Naive thymus-derived CD4-positive, alpha-beta T cell (primary cell): ENCODE data around the gene CDH13. TPM values are rescaled to one million over a fixed set of nuclear protein-coding genes. Genes with fewer than 3 reads are reported as not detected.

Experiments used
- ATAC-seq: fragments of 150-1000 bp; cut with Tn5 transposase; 2 replicates; pipeline ENCODE4 v1.10.0; 2021; ENCODE audit warnings: mild to moderate bottlenecking, moderate library complexity
- CTCF ChIA-PET: fragments of 350-600 bp; sonication (Branson Sonifier 250); formaldehyde crosslinking; loops from one replicate; lab custom pipeline; 2021; ENCODE audit warnings: antibody characterized with exemption; lab: Charles Lee
- POLR2A ChIA-PET: fragments of 350-600 bp; sonication (Branson Sonifier 250); formaldehyde crosslinking; loops from one replicate; lab custom pipeline; 2021; ENCODE audit warnings: antibody characterized with exemption, inconsistent platforms; lab: Charles Lee
- DNase-seq, 9 donors: peaks; one replicate each; pipeline versions ENCODE4 v3.0.0 to v3.0.0-alpha.2; 2020 to 2022; ENCODE audit warnings: mixed read lengths in 1 of 9
- H3K27ac ChIP-seq: one replicate; pipeline ENCODE4 v1.7.0; 2013; ENCODE audit warnings: mild to moderate bottlenecking, low read depth, low read length, moderate library complexity
- H3K27me3 ChIP-seq, 2 donors: one replicate each; pipeline ENCODE4 v1.7.0; 2013; ENCODE audit warnings: low read length in 2 of 2, mild to moderate bottlenecking in 2 of 2, moderate library complexity in 2 of 2; ENCODE audit not compliant: control insufficient read depth in 2 of 2, insufficient read depth in 2 of 2
- H3K36me3 ChIP-seq, 3 experiments: 1 replicate in 2 of 3; 2 replicates in 1 of 3; pipeline ENCODE4 v1.7.0; 2013; ENCODE audit warnings: low read length in 3 of 3, mild to moderate bottlenecking in 3 of 3, moderate library complexity in 1 of 3; ENCODE audit not compliant: insufficient read depth in 3 of 3, control insufficient read depth in 2 of 3
- H3K4me1 ChIP-seq, 2 donors: one replicate each; pipeline ENCODE4 v1.7.0; 2013; ENCODE audit warnings: low read length in 2 of 2, mild to moderate bottlenecking in 2 of 2, moderate library complexity in 1 of 2; ENCODE audit not compliant: control insufficient read depth in 2 of 2, insufficient read depth in 2 of 2
- H3K4me3 ChIP-seq: 2 replicates; pipeline ENCODE4 v1.7.0; 2013; ENCODE audit warnings: mild to moderate bottlenecking, low read length
- H3K9me3 ChIP-seq, 3 experiments: 1 replicate in 2 of 3; 2 replicates in 1 of 3; pipeline ENCODE4 v1.7.0; 2013; ENCODE audit warnings: low read length in 3 of 3; ENCODE audit not compliant: control insufficient read depth in 2 of 3
- H3K27ac Mint-ChIP-seq, 9 donors: one replicate each; pipeline ENCODE4 v1.8.0; 2020 to 2022; ENCODE audit warnings: mixed read lengths in 9 of 9, mild to moderate bottlenecking in 8 of 9, moderate library complexity in 5 of 9, inconsistent platforms in 2 of 9
- H3K27me3 Mint-ChIP-seq, 5 donors: one replicate each; pipeline ENCODE4 v1.8.0; 2021 to 2022; ENCODE audit warnings: mixed read lengths in 5 of 5, mild to moderate bottlenecking in 1 of 5
- H3K36me3 Mint-ChIP-seq, 5 donors: one replicate each; pipeline ENCODE4 v1.8.0; 2020 to 2022; ENCODE audit warnings: mixed read lengths in 5 of 5, mild to moderate bottlenecking in 3 of 5, inconsistent platforms in 1 of 5
- H3K4me1 Mint-ChIP-seq, 7 donors: one replicate each; pipeline ENCODE4 v1.8.0; 2020 to 2022; ENCODE audit warnings: mixed read lengths in 7 of 7, mild to moderate bottlenecking in 3 of 7, inconsistent platforms in 1 of 7
- H3K4me3 Mint-ChIP-seq, 10 donors: one replicate each; pipeline ENCODE4 v1.8.0; 2020 to 2022; ENCODE audit warnings: mild to moderate bottlenecking in 10 of 10, mixed read lengths in 10 of 10, moderate library complexity in 6 of 10, inconsistent platforms in 2 of 10
- H3K9me3 Mint-ChIP-seq, 11 donors: one replicate each; pipeline ENCODE4 v1.8.0; 2020 to 2022; ENCODE audit warnings: mixed read lengths in 11 of 11, mild to moderate bottlenecking in 4 of 11, inconsistent platforms in 1 of 11, moderate library complexity in 1 of 11
- intact Hi-C, 2 donors: fragments of 100-400 bp; cut with micrococcal nuclease; formaldehyde crosslinking; loops; one replicate each; pipeline ENCODE4 v1.15.1; 2023
- polyA plus RNA-seq, 2 donors: library from polyadenylated mRNA; unstranded; fragments of 300-500 nt; fragmentation: Illumina TruSeq; gene quantifications; one replicate each; pipeline ENCODE4 v1.2.3, GENCODE V29; 2021
- total RNA-seq, 6 experiments: library from RNA in 5 of 6; stranded (reverse) in 5 of 6; gene quantifications; 1 replicate in 5 of 6; 2 replicates in 1 of 6; pipeline ENCODE4 v1.2.3 and lab custom pipeline; 2021 to 2026

CDH13 gene
- total and polyA plus RNA-seq, 7 experiments from 2014 or later = not detected

DNA sequence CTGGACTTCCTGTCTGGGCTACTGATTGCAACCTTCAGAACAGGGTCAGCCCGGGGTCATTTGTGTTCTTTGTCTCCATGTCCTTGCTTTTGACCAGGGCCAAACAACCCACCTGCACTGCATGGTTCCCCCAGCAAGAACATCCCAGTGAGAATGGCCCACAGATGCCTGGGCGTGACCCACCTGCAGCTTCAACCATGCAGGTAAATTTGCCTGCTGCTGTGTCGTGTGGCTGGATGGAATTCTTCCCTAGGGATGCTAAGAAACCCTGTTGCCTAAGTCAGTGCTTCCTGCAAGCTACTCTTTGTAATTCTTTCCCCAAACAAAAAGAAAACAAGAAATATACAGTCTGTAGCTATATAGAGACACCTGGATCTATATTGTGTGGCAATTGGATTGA is 12.5 kb downstream of the CDH13 start:
- Histone ChIP-seq H3K36me3 (no peaks in the 10 kb centered on the region), H3K27ac (no peak overlapping the region), H3K4me3 (no peak overlapping the region), H3K9me3 (no peaks in the 10 kb centered on the region), H3K27me3 (no peaks in the 10 kb centered on the region), H3K4me1 (peaks cover 0 to 4% of the 10 kb centered on the region in 2 donors)
- Mint-ChIP-seq H3K27me3 (peaks cover 0 to 6% (median 4%) of the 10 kb centered on the region in 5 donors), H3K27ac (no peak overlapping the region), H3K4me3 (no peak overlapping the region), H3K9me3 (no peaks in the 10 kb centered on the region), H3K4me1 (peaks cover 0 to 24% (median 0%) of the 10 kb centered on the region in 7 donors), H3K36me3 (no peaks in the 10 kb centered on the region)
- DNase-seq = no peak
- no peak for ATAC-seq
- intact Hi-C loops = loop anchor here in 1 of 2 donors (10.0 kb wide), 1 partner anchor 374 kb away; no protein-coding TSS in a partner anchor
- POLR2A ChIA-PET = no interaction called here
- CTCF ChIA-PET = no interaction called here

DNA sequence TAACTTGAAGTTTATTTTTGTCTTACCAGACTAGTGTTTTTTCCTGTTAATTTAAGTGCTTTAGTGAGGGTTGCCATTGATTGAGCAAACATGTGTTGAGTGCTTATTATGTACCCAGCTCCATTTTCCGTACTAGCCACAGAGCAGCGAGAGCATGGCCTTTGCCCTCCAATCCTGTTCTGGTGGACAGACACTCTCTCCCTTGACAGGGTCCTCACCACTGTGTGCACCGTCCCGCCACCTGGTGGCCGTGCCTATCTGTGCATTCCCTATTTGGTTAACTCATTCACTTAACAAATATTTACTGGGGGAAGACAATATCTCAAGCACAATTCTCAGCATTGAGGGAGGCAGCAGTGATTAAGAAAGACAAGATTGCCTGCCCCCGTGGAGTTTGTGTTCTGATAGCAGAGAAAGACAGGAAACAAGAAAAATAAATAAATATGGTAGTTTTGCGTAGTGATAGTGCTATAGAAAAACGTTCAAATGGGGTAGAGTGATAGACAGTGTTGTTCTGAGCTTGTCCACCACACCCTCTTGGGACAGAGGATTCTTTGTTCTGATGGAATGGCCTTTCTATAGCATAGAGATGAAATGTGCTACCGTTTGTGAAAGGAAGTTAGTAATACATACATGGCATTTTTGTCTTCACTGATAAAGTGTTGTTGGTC is 13.0 kb downstream of the CDH13 start:
- Mint-ChIP-seq H3K27me3 (peaks cover 0 to 6% (median 4%) of the 10 kb centered on the region in 5 donors), H3K9me3 (no peaks in the 10 kb centered on the region), H3K36me3 (no peaks in the 10 kb centered on the region), H3K4me3 (no peak overlapping the region), H3K4me1 (peaks cover 0 to 22% (median 0%) of the 10 kb centered on the region in 7 donors), H3K27ac (no peak overlapping the region)
- DNase-seq (peak in 4 of 9 donors; percentile 14 to 50 (median 20)), ATAC-seq (peak; percentile 76)
- no peaks in the 10 kb centered on the region for H3K9me3 ChIP-seq
- ChIA-PET CTCF (interaction anchor here (1.0 to 1.3 kb wide), 4 partner anchors 9 to 31 kb away, joined by 3 to 7 read pairs (median 4); no protein-coding TSS in a partner anchor), POLR2A (no interaction called here)
- no peak overlapping the region for H3K27ac ChIP-seq
- no peak overlapping the region for H3K4me3 ChIP-seq
- no peaks in the 10 kb centered on the region for H3K36me3 ChIP-seq
- H3K4me1 ChIP-seq = peaks cover 0 to 4% of the 10 kb centered on the region in 2 donors
- intact Hi-C loops = loop anchor here in 1 of 2 donors (10.0 kb wide), 1 partner anchor 375 kb away; no protein-coding TSS in a partner anchor
- no peaks in the 10 kb centered on the region for H3K27me3 ChIP-seq

DNA sequence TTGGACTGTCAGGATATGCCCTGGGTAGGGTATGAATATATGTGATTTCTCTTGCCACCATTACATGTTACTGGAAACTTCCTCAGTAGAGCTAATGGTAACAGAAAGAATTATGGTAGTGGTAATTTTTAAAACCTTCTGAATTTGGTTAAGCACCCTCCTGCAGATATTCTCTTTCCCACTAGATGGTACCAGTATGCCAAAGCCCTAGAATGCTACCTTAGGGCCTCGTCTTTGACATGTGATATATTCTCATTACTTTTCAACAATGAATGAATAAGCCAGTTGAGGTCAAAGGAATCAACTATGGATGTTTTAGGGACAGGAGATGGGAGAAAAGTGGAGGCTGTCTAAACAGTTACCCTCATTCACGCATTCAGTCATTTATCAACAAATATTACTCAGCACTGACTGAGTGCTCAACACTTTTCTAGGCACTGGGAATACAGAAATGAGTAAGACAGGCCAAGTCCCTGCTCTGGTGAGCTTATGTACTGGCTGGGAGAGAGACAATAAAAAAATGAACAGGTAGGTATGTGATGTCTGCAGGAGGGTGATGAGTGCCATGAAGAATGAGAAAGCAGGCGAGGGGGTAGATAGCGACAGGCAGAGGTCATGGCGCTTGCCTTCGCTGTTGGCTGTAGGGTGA is 14.7 kb downstream of the CDH13 start:
- Histone ChIP-seq H3K27me3 (no peaks in the 10 kb centered on the region), H3K4me1 (peaks cover 0 to 4% of the 10 kb centered on the region in 2 donors), H3K36me3 (no peaks in the 10 kb centered on the region), H3K4me3 (no peak overlapping the region), H3K9me3 (no peaks in the 10 kb centered on the region), H3K27ac (no peak overlapping the region)
- peak in 1 of 9 donors; percentile 11 for DNase-seq
- POLR2A ChIA-PET = no interaction called here
- H3K36me3 Mint-ChIP-seq = no peaks in the 10 kb centered on the region
- ATAC-seq = no peak
- H3K27me3 Mint-ChIP-seq = peaks cover 0 to 6% (median 4%) of the 10 kb centered on the region in 5 donors
- H3K4me1 Mint-ChIP-seq = peaks cover 0 to 16% (median 0%) of the 10 kb centered on the region in 7 donors
- no peak overlapping the region for H3K4me3 Mint-ChIP-seq
- H3K9me3 Mint-ChIP-seq = no peaks in the 10 kb centered on the region
- CTCF ChIA-PET = interaction anchor here (0.9 to 1.3 kb wide), 2 partner anchors 10 to 11 kb away, joined by 3 to 4 read pairs; no protein-coding TSS in a partner anchor
- peak overlapping the region in 1 of 9 donors; percentile 13 for H3K27ac Mint-ChIP-seq
- intact Hi-C loops = loop anchor here (1.0 kb wide), 2 partner anchors 14 to 30 kb away; no protein-coding TSS in a partner anchor

DNA sequence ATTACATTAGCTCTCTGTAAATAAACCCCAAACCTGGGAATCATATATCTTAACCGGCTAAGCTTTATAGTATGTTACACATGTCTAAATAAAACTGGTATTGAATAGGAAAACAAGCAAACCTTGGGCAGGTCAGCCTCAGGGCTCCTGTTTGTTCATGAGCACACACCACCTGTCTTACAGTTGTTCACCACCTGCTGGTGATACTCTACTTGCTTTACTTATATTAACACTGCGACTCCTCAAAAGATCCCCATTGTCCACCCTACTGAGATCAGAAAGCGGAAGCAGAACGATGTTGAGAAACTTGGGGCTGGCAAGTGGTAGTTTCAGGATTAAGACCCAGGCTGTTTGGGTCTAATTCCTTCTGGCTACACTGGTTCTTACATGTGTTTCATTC is 16.4 kb downstream of the CDH13 start:
- intact Hi-C loops = no loop called here
- Mint-ChIP-seq H3K27ac (no peak overlapping the region), H3K36me3 (peaks cover 0 to 2% (median 0%) of the 10 kb centered on the region in 5 donors), H3K4me3 (no peak overlapping the region), H3K27me3 (peaks cover 0 to 6% (median 4%) of the 10 kb centered on the region in 5 donors), H3K4me1 (peaks cover 0 to 21% (median 0%) of the 10 kb centered on the region in 7 donors), H3K9me3 (no peaks in the 10 kb centered on the region)
- H3K4me1 ChIP-seq = peaks cover 0 to 4% of the 10 kb centered on the region in 2 donors
- no peak for ATAC-seq
- CTCF ChIA-PET = interaction anchor here (0.9 kb wide), 2 partner anchors 12 to 26 kb away, joined by 3 read pairs; no protein-coding TSS in a partner anchor
- no peaks in the 10 kb centered on the region for H3K36me3 ChIP-seq
- no peak overlapping the region for H3K4me3 ChIP-seq
- H3K27me3 ChIP-seq = no peaks in the 10 kb centered on the region
- no peak overlapping the region for H3K27ac ChIP-seq
- DNase-seq = no peak
- H3K9me3 ChIP-seq = no peaks in the 10 kb centered on the region
- POLR2A ChIA-PET = no interaction called here

DNA sequence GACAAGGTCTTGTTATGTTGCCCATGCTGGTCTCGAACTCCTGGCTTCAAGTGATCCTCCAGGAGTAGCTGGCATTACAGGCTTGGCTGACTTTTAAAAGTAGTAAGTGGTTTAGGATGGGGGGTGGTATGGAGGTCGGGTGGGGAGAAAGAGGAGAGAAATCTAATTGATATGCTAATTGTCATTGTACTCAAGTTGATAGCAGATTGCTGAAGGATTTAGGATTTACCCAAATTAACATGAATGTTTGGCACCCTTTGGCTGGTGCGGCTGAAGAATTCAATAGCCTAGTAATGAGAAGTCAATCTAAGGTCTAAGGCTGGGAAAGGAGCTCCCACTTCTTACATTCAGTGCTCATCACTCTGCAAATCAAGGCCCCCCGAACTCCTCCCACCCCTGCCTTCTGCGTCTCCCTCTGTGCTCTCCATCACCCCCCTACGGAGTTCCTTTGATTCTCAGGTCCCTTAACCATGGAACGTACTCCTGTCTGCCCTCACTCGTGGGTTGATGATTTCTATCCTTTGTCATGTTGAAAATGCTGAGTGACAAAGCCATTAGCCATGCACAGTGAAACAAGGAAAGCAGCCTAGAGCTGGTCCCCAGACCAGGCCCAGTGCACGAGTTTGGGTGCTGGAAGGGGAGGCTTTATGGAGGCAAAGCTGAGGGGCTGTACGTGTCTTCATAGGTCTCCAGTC is 17.3 kb downstream of the CDH13 start:
- Histone ChIP-seq H3K4me1 (peaks cover 0 to 4% of the 10 kb centered on the region in 2 donors), H3K27ac (no peak overlapping the region), H3K9me3 (no peaks in the 10 kb centered on the region), H3K27me3 (no peaks in the 10 kb centered on the region), H3K4me3 (no peak overlapping the region), H3K36me3 (no peaks in the 10 kb centered on the region)
- CTCF ChIA-PET = no interaction called here
- peaks cover 0 to 2% (median 0%) of the 10 kb centered on the region in 5 donors for H3K36me3 Mint-ChIP-seq
- no peak for DNase-seq
- H3K4me3 Mint-ChIP-seq = no peak overlapping the region
- H3K4me1 Mint-ChIP-seq = peaks cover 1 to 23% (median 2%) of the 10 kb centered on the region in 7 donors
- H3K27me3 Mint-ChIP-seq = peaks cover 0 to 6% (median 4%) of the 10 kb centered on the region in 5 donors
- no peak overlapping the region for H3K27ac Mint-ChIP-seq
- ATAC-seq = no peak
- H3K9me3 Mint-ChIP-seq = peaks cover 0 to 1% (median 0%) of the 10 kb centered on the region in 11 donors
- intact Hi-C loops = no loop called here
- POLR2A ChIA-PET = no interaction called here

DNA sequence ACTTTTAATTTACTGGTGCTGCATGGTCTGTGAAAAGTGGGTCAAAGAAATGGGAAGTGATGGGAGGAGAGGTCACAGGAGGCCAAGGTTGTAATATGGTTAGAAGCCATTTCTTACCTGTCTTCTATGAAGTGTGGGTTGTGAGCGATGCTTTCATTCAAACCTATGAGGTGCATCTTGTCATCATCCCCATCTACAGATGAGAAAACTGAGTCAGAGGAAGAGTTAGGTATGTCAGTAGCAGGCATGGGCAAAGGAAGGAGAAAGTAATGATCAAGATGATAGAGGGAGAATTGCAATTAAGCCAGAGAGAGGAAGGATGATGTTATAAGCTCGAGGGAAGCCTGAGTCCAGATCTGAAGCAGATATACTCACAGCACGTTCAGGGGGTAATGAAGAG is 19.7 kb downstream of the CDH13 start:
- peaks cover 0 to 6% (median 0%) of the 10 kb centered on the region in 5 donors for H3K36me3 Mint-ChIP-seq
- no peak overlapping the region for H3K27ac Mint-ChIP-seq
- H3K4me3 ChIP-seq = no peak overlapping the region
- H3K4me1 ChIP-seq = peaks cover 14 to 22% of the 10 kb centered on the region in 2 donors
- no peaks in the 10 kb centered on the region for H3K27me3 ChIP-seq
- H3K9me3 Mint-ChIP-seq = peaks cover 0 to 5% (median 0%) of the 10 kb centered on the region in 11 donors
- H3K9me3 ChIP-seq = no peaks in the 10 kb centered on the region
- no peak overlapping the region for H3K4me3 Mint-ChIP-seq
- intact Hi-C loops = no loop called here
- DNase-seq = no peak
- no peaks in the 10 kb centered on the region for H3K36me3 ChIP-seq
- peaks cover 12 to 36% (median 21%) of the 10 kb centered on the region in 7 donors for H3K4me1 Mint-ChIP-seq
- H3K27ac ChIP-seq = no peak overlapping the region
- ChIA-PET POLR2A (no interaction called here), CTCF (no interaction called here)
- ATAC-seq = no peak
- peaks cover 0 to 1% (median 0%) of the 10 kb centered on the region in 5 donors for H3K27me3 Mint-ChIP-seq
